Loucy (cell line): ENCODE measurements around the gene CHI3L1.

Experiments used
- CTCF ChIP-seq: fragments of 200-600 bp; sonication (generic); conservative IDR thresholded peaks from 2 replicates; pipeline ENCODE4 v1.5.1; 2014; ENCODE audit warnings: mild to moderate bottlenecking, antibody characterized with exemption, low read length
- EZH2phosphoT487 ChIP-seq: fragments of 200-600 bp; IDR thresholded peaks from 2 replicates; pipeline ENCODE4 v1.6.1; 2018; ENCODE audit warnings: antibody characterized with exemption, mild to moderate bottlenecking, moderate library complexity, borderline replicate concordance

- TF ChIP-seq CTCF (no peak), EZH2phosphoT487 (no peak)
These were observed 54.8 kb downstream of the CHI3L1 start for GRCh38 chr1:203131548-203132200.
